Colonic mucosa (tissue), 4 donors: ENCODE measurements around the gene KDM4C. TPM values are rescaled to one million over a fixed set of nuclear protein-coding genes. Genes with fewer than 3 reads are reported as not detected.

Experiments used
- DNase-seq: peaks from one replicate; pipeline ENCODE4 v3.0.0-alpha.2; 2020
- H3K27ac ChIP-seq: fragments of 200-600 bp; one replicate; pipeline ENCODE4 v1.8.0; 2021
- H3K27me3 ChIP-seq: fragments of 200-600 bp; one replicate; pipeline ENCODE4 v1.8.0; 2021
- H3K36me3 ChIP-seq: fragments of 200-600 bp; one replicate; pipeline ENCODE4 v1.8.0; 2021
- H3K4me1 ChIP-seq: fragments of 200-600 bp; one replicate; pipeline ENCODE4 v1.8.0; 2021; ENCODE audit warnings: mild to moderate bottlenecking
- H3K4me3 ChIP-seq: fragments of 200-600 bp; one replicate; pipeline ENCODE4 v1.8.0; 2021
- H3K9ac ChIP-seq, 2 donors: one replicate each; pipeline ENCODE4 v1.7.0; 2013; ENCODE audit warnings: control low read depth in 2 of 2, low read depth in 2 of 2, low read length in 2 of 2
- H3K9me3 ChIP-seq: fragments of 200-600 bp; one replicate; pipeline ENCODE4 v1.8.0; 2021
- CTCF ChIP-seq: fragments of 200-600 bp; IDR thresholded peaks from one replicate; pipeline ENCODE4 v1.8.0; 2022; ENCODE audit warnings: antibody characterized with exemption, mild to moderate bottlenecking
- intact Hi-C: fragments of 100-400 bp; cut with DNase I; formaldehyde crosslinking; loops from one replicate; pipeline ENCODE4 v1.14.1; 2022
- total RNA-seq, 2 donors: library from RNA; stranded (reverse); fragmentation: NEBNext Ultra II Directional in 1 of 2; extraction: Animal tissue kit (Norgen Biotek cat#: 25700) in 1 of 2; gene quantifications; one replicate each; pipeline ENCODE4 v1.2.1, GENCODE V29; 2021
- donor health status: healthy.
- donor health status: DM: no; HTN: no; CAD: no.
- donor health status: DM: no; HTN: no; CAD: no.

KDM4C gene
- total RNA-seq, 2 donors from 2014 or later, result 37.3 to 42.0 TPM

DNA sequence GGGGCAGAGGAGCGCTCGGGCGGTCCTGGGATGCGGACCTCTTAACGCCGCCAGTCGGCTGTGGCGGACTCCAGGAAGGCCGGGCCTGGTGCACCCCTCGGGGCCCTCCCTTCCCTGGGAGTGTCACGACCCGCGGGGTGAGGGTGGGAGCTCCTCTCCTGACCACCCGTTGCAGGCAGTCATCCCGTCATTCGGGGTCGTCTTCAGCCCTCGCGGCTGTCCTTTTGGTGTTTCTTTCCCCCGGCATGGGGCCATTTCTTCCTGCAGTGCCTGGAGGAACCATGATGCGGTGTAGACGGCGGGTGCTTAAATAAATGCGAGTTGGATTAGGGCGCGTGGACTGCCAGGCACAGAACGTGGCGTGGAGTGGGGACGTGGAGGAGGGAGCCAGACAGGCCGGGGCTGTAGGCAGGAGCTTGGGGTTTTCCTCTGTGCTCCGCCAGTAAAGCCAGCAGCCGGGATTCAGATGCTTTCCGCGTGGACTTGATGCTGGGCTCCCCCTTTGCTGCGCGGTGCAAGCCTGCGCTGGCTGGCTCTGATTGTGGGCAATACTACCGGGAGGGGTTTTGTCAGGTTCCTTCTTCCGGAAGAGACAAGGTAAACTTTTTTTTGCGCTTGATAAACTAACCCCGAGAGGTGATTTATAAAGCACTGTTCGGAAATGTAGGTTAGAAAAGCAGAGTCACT lies 868 bp downstream of the KDM4C start:
- intact Hi-C loops, result loop anchor here (5.0 kb wide), 1 partner anchor 76 kb away; no protein-coding TSS in a partner anchor
- TF ChIP-seq CTCF, result no peak
- H3K36me3 ChIP-seq, result no peaks in the 10 kb centered on the region
- peak overlapping the region; percentile 72 for H3K4me3 ChIP-seq
- DNase-seq, result peak; percentile 75
- H3K9ac ChIP-seq, result peak overlapping the region; percentile 85 to 91
- H3K27me3 ChIP-seq, result no peaks in the 10 kb centered on the region
- no peaks in the 10 kb centered on the region for H3K9me3 ChIP-seq
- peak overlapping the region; percentile 87 for H3K27ac ChIP-seq
- H3K4me1 ChIP-seq, result no peaks in the 10 kb centered on the region

DNA sequence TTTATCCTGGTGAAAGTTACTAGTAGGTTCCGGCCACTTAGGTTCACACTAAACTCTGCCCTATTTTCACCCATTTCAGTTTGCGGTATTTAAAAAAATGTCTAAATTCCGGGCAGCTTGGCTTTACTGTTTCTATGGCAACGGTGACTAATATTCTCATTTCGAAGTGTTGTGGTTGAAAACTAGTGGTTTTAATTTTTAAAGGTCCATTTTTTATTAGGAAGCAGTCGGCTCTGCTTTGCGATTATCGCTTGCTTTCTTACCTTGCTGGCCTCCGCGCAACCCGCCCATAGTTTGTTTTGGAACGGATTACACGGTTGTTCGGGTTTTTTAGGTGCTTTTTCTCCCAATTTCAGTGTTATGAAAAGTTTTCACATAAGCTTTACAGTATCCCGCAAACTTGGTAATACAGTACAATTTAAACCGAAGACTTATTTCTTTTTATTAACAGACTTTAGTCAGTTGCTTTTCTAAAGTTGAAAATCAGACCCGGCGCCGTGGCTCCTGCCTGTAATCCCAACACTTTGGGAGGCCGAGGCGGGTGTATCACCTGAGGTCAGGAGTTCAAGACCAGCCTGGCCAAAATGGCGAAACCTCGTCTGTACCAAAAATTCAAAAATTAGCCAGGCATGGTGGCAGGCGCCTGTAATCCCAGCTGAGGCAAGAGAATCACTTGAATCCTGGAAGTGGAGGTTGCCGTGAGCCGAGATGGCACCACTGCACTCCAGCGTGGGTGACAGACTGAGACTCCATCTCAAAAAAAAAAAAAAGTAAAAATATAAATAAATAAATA lies 1.6 kb downstream of the KDM4C start:
- DNase-seq, result peak; percentile 37
- Histone ChIP-seq H3K4me3 (peak overlapping the region; percentile 72), H3K4me1 (no peaks in the 10 kb centered on the region), H3K27ac (peak overlapping the region; percentile 87), H3K9me3 (no peaks in the 10 kb centered on the region), H3K36me3 (no peaks in the 10 kb centered on the region), H3K27me3 (no peaks in the 10 kb centered on the region), H3K9ac (peak overlapping the region; percentile 85 to 91)
- intact Hi-C loops, result loop anchor here (5.0 kb wide), 1 partner anchor 77 kb away; no protein-coding TSS in a partner anchor
- TF ChIP-seq CTCF, result no peak

DNA sequence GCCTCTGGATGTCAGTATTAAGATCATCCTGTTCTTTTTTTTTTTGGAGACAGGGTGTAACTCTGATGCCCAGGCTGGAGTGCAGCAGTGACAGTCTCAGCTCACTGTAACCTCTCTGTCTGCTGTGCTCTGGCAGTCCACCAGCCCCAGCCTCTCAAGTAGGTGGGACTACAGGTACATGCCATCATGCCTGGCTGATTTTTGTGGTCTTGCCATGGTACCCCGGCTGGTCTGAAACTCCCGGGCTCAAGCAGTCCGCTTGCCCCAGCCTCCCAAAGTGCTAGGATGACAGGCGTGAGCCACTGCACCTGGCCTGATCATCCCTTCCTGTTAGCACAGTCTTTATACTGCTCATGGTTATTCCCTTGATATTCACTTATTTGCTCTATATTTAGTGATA lies 3.5 kb downstream of the KDM4C start:
- H3K27me3 ChIP-seq, result no peaks in the 10 kb centered on the region
- no peak overlapping the region for H3K9ac ChIP-seq
- H3K36me3 ChIP-seq, result no peaks in the 10 kb centered on the region
- no peaks in the 10 kb centered on the region for H3K9me3 ChIP-seq
- no peak overlapping the region for H3K27ac ChIP-seq
- intact Hi-C loops, result no loop called here
- H3K4me3 ChIP-seq, result no peak overlapping the region
- TF ChIP-seq CTCF, result no peak
- DNase-seq, result no peak
- H3K4me1 ChIP-seq, result no peaks in the 10 kb centered on the region

DNA sequence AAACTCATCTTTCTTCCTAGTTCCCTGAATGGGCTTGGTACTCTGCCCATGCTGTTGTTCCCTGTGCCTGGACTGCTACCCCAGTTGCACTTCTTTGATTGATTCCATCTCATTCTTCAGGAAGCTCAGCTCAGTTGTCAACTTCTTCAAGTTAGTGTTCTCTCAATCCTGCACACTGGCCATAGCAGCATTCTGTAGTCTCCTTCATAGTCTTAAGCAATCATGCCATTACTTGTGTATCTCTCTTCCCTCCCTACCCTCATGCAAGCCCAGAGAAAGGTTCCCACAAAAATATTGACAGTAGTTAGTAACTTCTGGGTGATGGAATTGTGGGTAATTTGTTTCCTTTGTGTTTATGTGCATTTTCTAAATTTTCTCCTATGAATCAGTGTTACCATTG lies 5.5 kb downstream of the KDM4C start:
- intact Hi-C loops, result no loop called here

GRCh38 chr9:6764011-6764410 lies 6.2 kb downstream of the KDM4C start:
- Histone ChIP-seq H3K4me1 (no peaks in the 10 kb centered on the region), H3K36me3 (no peaks in the 10 kb centered on the region), H3K9me3 (no peaks in the 10 kb centered on the region), H3K27ac (no peak overlapping the region), H3K9ac (no peak overlapping the region), H3K4me3 (no peak overlapping the region), H3K27me3 (no peaks in the 10 kb centered on the region)
- TF ChIP-seq CTCF, result no peak
- intact Hi-C loops, result no loop called here
- DNase-seq, result no peak

More for the DNA sequence above, 5.5 kb downstream of the KDM4C start:
- H3K4me1 ChIP-seq, result no peaks in the 10 kb centered on the region
- H3K9me3 ChIP-seq, result no peaks in the 10 kb centered on the region
- no peak overlapping the region for H3K4me3 ChIP-seq
- H3K9ac ChIP-seq, result no peak overlapping the region
- no peak for TF ChIP-seq CTCF
- no peak overlapping the region for H3K27ac ChIP-seq
- DNase-seq, result no peak
- no peaks in the 10 kb centered on the region for H3K27me3 ChIP-seq
- H3K36me3 ChIP-seq, result no peaks in the 10 kb centered on the region
